ENCODE measurements around the gene TEAD1. TPM values are rescaled to one million over a fixed set of nuclear protein-coding genes. Genes with fewer than 3 reads are reported as not detected.

TEAD1 gene
- total RNA-seq, 2 experiments from 2014 or later, result 0.11 TPM; not detected in 1

- POLR2A ChIA-PET, result no interaction called here
- Mint-ChIP-seq H3K36me3 (ENCODE audit: low read depth) (no peaks in the 10 kb centered on the region), H3K27me3 (peaks cover 47% of the 10 kb centered on the region), H3K27ac (no peak overlapping the region), H3K4me1 (ENCODE audit: low read depth) (no peaks in the 10 kb centered on the region), H3K9me3 (no peaks in the 10 kb centered on the region), H3K4me3 (no peak overlapping the region)
- intact Hi-C loops (cut with DNase I, micrococcal nuclease), result loop anchor here (1.0 to 10.0 kb wide), 5 partner anchors 270 to 1280 kb away; no protein-coding TSS in a partner anchor
- CTCF ChIA-PET, result interaction anchor here (0.9 to 1.5 kb wide), 2 partner anchors 14 to 16 kb away, joined by 3 read pairs; no protein-coding TSS in a partner anchor
- H3K27me3 ChIP-seq (ENCODE audit: control insufficient read depth in 1 of 2, insufficient read depth in 2 of 2, low read length in 2 of 2), result peaks cover 5 to 11% of the 10 kb centered on the region in 2 experiments
- H3K4me1 ChIP-seq (ENCODE audit: insufficient read depth, low read length), result no peaks in the 10 kb centered on the region
- no peak overlapping the region for H3K4me3 ChIP-seq (ENCODE audit: low read length)
- TF ChIP-seq CTCF (IDR thresholded peaks at IDR 0.05), result no peak
- H3K27ac ChIP-seq (ENCODE audit: low read depth in 1 of 2, low read length in 2 of 2), result no peak overlapping the region
- DNase-seq (no peak), ATAC-seq (ENCODE audit: poor library complexity) (no peak)
- no peaks in the 10 kb centered on the region for H3K36me3 ChIP-seq (ENCODE audit: insufficient read depth, low read length)
- no peaks in the 10 kb centered on the region for H3K9me3 ChIP-seq (ENCODE audit: control insufficient read depth in 1 of 2, insufficient read depth in 1 of 2, low read length in 2 of 2)
Observed at GRCh38 chr11:12964650-12965049, 290.4 kb downstream of the TEAD1 start.

- CTCF ChIA-PET, result no interaction called here
Observed at GRCh38 chr11:12966002-12966401, 291.8 kb downstream of the TEAD1 start.

GRCh38 chr11:12968101-12968500, 293.9 kb downstream of the TEAD1 start:
- Histone ChIP-seq H3K27me3 (ENCODE audit: control insufficient read depth in 1 of 2, insufficient read depth in 2 of 2, low read length in 2 of 2) (peaks cover 0 to 5% of the 10 kb centered on the region in 2 experiments), H3K9me3 (ENCODE audit: control insufficient read depth in 1 of 2, insufficient read depth in 1 of 2, low read length in 2 of 2) (no peaks in the 10 kb centered on the region), H3K27ac (ENCODE audit: low read depth in 1 of 2, low read length in 2 of 2) (no peak overlapping the region), H3K4me3 (ENCODE audit: low read length) (no peak overlapping the region), H3K36me3 (ENCODE audit: insufficient read depth, low read length) (no peaks in the 10 kb centered on the region), H3K4me1 (ENCODE audit: insufficient read depth, low read length) (no peaks in the 10 kb centered on the region)
- ATAC-seq (ENCODE audit: poor library complexity), result no peak
- ChIA-PET POLR2A (no interaction called here), CTCF (no interaction called here)
- H3K27me3 Mint-ChIP-seq, result peaks cover 23% of the 10 kb centered on the region
- no peaks in the 10 kb centered on the region for H3K9me3 Mint-ChIP-seq
- H3K4me3 Mint-ChIP-seq, result no peak overlapping the region
- no peak for DNase-seq
- intact Hi-C loops (cut with DNase I, micrococcal nuclease), result loop anchor here (10.0 kb wide), 2 partner anchors 267 to 1277 kb away; no protein-coding TSS in a partner anchor
- H3K36me3 Mint-ChIP-seq (ENCODE audit: low read depth), result no peaks in the 10 kb centered on the region
- H3K4me1 Mint-ChIP-seq (ENCODE audit: low read depth), result no peaks in the 10 kb centered on the region
- H3K27ac Mint-ChIP-seq, result no peak overlapping the region
- TF ChIP-seq CTCF (IDR thresholded peaks at IDR 0.05), result no peak

More at GRCh38 chr11:12966002-12966401, 291.8 kb downstream of the TEAD1 start:
- POLR2A ChIA-PET, result no interaction called here
- DNase-seq, result no peak
- Histone ChIP-seq H3K27ac (ENCODE audit: low read depth in 1 of 2, low read length in 2 of 2) (no peak overlapping the region), H3K9me3 (ENCODE audit: control insufficient read depth in 1 of 2, insufficient read depth in 1 of 2, low read length in 2 of 2) (no peaks in the 10 kb centered on the region), H3K36me3 (ENCODE audit: insufficient read depth, low read length) (no peaks in the 10 kb centered on the region), H3K4me3 (ENCODE audit: low read length) (no peak overlapping the region), H3K27me3 (ENCODE audit: control insufficient read depth in 1 of 2, insufficient read depth in 2 of 2, low read length in 2 of 2) (peaks cover 5 to 6% of the 10 kb centered on the region in 2 experiments), H3K4me1 (ENCODE audit: insufficient read depth, low read length) (no peaks in the 10 kb centered on the region)
- Mint-ChIP-seq H3K4me3 (no peak overlapping the region), H3K36me3 (ENCODE audit: low read depth) (no peaks in the 10 kb centered on the region), H3K27me3 (peaks cover 43% of the 10 kb centered on the region), H3K9me3 (no peaks in the 10 kb centered on the region), H3K4me1 (ENCODE audit: low read depth) (no peaks in the 10 kb centered on the region), H3K27ac (no peak overlapping the region)
- no peak for ATAC-seq (ENCODE audit: poor library complexity)
- no peak for TF ChIP-seq CTCF (IDR thresholded peaks at IDR 0.05)
- intact Hi-C loops (cut with DNase I, micrococcal nuclease), result loop anchor here (10.0 kb wide), 2 partner anchors 269 to 1279 kb away; no protein-coding TSS in a partner anchor
